HG03378 (cell line): ENCODE results near the gene SYNE1.
"Not testable (repeated sequence)": the region's sequence is repeated elsewhere in the genome, so short reads cannot be mapped to it uniquely, and the experiment has no call there.

ENCODE experiments used
- ATAC-seq: cut with Tn5 transposase; IDR thresholded peaks from one replicate; pipeline ENCODE4 v1.9.1; 2021; ENCODE audit warnings: mild to moderate bottlenecking, moderate library complexity; ENCODE audit not compliant: unreplicated experiment

Gene SYNE1

DNA sequence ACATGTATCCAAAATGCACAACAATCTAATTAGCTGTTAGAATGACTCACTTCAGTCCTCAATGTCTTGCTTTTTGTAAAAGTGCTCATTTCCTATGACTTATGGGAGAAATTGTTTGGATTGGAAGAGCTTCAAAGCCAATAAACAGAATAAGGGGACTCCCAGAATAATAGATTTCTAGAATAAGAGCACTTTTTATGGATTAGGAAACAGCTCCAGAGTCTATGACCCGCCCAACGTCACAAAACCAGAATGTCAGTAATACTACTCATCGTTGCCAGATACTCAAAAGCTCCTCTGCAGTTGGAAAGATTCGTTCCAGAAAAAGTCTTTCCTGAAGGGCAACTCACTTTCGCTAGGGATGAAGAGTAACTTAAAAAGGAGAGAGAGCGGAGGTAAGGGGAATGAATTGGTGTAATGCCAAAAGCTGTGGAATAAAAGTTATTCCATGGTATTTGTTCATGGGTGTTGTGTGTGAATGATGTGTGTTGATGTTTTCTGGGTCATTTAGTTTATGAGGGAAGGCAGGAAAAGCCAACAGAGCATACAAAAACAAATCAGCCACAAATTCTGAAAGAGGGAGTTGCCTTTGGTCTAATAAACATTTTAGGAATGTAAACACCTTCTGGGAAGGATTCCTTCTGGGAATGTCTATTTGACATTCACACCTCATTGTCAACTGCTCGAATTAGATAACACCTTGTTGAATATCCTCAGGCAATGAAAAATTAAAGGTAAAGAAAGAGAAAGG is 64.6 kb downstream of the SYNE1 start:
- no peak for ATAC-seq

DNA sequence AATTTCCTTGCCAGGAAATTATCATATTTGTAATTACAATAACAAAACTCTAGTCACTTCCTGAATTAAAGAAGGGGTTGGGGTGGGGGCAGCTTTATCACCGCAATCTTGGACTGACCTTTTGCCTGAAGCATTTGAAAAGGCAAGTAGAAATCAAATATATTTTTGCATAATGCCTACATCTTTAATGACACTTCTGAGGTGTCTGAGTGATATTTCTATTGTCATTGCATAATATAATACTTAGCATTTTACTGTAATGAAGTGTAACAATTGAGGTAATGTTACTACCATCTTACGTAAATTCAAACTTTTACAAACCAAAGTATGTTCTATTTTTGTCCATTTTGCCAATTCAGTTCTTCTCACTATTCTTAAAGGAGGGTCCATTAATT is 65.2 kb downstream of the SYNE1 start:
- no peak for ATAC-seq

DNA sequence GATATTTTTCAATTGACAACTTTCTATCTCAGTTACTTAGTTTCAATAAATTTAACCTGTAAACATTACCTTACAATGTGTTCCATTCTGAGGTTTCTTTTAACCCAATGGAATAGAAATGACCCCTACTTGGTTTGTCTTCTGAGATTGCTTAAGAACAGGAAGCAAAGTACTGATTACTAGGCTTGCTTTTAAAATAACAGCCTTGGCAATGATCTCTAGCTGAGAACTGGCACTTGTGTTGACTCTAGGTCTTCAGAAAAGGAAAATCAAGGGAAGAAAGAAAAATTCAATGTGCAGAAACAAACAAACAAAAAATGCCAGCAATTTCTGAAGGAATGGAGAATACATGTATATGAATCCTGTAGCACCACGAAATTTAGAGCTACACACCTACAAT is 66.1 kb downstream of the SYNE1 start:
- no peak for ATAC-seq

GRCh38 chr6:152566103-152566875 is 70.9 kb downstream of the SYNE1 start:
- no peak for ATAC-seq

GRCh38 chr6:152563177-152563576 is 74.0 kb downstream of the SYNE1 start:
- no peak for ATAC-seq

DNA sequence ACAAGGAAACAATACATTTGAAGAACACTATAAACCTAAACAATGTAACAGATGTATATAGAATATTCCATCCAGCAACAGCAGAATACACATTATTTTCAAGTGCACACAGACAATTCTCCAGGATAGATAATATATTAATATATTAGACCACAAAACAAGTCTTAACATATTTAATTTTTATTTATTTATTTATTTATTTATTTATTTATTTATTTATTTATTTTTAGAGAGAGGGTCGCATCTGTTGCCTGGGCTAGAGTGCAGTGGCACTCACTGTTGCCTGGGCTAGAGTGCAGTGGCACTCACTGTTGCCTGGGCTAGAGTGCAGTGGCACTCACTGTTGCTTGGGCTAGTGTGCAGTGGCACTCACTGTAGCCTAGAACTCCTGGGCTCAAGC is 78.4 kb downstream of the SYNE1 start:
- not testable (repeated sequence) for ATAC-seq

DNA sequence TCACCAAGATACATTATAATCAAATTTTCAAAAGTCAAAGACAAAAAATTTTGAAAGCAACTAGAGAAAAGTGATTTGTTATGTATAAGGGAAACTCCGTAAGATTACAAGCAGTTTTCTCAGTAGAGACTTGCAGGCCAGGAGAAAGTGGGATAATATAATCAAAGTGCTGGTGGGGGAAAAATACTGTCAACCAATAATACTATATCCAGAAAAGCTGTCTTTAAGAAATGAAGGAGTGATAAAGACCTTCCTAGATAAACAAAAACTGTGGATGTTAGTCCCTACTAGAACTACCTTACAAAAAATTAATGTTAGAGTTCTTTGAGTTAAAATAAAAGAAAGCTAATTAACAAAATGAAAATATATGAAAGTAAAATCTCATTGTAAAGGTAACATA is 79.7 kb downstream of the SYNE1 start:
- ATAC-seq, result no peak

- ATAC-seq, result no peak
Observed at GRCh38 chr6:152554851-152555250, 82.3 kb downstream of the SYNE1 start.

- peak; percentile 96 for ATAC-seq
Observed at GRCh38 chr6:152552616-152553209, 84.4 kb downstream of the SYNE1 start.

GRCh38 chr6:152543519-152543918 is 93.6 kb downstream of the SYNE1 start:
- ATAC-seq, result no peak

- ATAC-seq, result no peak
Observed at GRCh38 chr6:152540381-152540780, 96.8 kb downstream of the SYNE1 start.

GRCh38 chr6:152534541-152534940 is 102.6 kb downstream of the SYNE1 start:
- no peak for ATAC-seq

DNA sequence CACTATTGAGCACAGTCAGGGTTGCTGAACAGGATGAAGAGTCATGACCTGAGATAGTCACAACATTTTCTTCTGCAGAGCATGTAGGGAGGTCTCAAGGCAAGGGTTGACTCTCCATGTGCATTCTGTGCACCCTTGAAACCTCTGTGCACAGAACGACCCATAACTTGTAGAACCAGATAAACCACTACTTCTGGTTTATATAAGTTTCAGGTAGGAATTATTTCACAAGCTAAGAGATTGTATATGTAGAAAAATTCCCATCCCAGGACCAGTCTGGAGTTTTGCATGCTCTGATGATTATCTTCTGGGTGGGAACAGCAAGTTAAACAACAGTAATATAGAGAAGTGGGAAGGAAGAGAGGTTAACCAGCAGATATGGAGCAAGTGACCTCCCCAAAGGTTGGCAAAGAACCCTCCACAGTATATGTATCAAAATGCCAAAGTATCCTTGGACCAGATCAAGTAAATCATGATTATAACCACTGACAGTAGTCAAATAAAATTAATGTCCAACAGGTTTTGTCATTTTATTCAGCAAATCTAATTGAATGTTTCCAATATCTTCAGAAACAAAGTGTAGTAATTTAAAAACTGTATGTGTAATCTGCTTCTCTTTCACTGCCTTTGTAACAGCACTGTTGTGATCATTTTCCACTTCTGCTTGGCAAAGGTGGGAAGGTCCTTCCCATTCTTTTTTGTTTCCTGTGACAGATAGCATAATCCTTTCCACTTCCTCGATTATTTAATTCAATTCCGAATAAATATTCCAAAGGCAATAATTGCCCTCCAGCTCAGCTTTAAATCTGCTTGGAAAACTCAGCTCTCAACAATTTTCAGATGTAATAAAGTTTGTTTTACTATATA is 104.4 kb downstream of the SYNE1 start:
- no peak for ATAC-seq

GRCh38 chr6:152531659-152532058 is 105.5 kb downstream of the SYNE1 start:
- no peak for ATAC-seq

GRCh38 chr6:152529369-152529768 is 107.8 kb downstream of the SYNE1 start:
- ATAC-seq, result no peak

- ATAC-seq, result not testable (repeated sequence)
Observed at GRCh38 chr6:152514120-152514519, 123.0 kb downstream of the SYNE1 start.

DNA sequence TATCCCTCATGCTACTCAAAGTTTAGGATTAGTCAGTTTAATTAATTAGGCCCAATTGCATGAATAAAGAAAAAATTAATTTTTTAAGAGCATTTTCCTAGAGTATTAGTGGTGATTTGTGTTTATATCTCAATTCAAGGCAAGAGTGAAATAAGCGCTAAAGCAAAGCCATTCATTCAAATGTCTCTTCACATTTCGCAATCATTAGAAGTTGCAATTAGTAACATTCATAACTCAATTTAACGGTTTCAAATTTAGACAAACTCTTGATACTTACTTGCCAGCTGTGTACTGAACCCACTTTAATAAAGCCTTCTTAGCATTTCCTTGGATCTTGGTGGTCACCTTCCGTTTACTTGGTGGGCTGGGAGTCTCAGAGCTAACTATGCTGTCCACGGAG is 127.2 kb downstream of the SYNE1 start:
- ATAC-seq, result no peak

DNA sequence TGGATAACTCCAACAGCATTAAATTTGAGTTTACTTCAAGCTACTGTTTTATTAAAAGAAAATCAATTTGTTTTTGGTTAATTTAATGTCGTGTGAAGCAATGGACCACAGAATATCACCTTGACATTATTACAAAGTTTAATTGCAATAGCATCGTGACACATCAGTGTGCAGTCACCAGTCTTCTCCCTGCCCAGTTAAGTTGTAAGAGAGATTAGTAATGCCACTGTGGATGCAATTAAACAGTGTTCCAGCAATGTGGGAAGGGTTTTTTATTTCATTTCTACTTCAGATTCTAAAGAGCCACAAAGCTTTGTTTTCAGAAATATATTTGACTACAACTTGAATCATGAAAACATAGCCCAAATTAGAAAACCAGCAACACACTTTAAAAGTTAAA is 128.7 kb downstream of the SYNE1 start:
- ATAC-seq, result no peak

DNA sequence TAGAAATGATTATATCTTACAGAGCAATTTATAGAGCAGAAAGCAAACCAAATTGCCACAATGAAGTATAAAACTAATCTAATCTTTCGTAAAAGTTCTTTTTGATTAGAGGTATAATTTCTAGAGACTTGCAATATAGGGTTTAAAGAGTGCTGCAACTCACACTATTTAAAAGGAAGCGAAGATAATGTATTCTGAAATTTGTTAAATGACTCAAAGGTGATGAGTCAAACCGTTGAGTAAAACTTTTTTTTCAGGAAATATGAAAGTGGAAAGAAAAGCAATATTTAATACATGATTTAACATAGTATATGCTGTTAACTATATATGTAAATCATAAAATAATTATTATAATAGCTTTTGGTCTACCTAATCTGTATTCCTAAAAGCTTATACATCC is 133.6 kb downstream of the SYNE1 start:
- no peak for ATAC-seq

GRCh38 chr6:152502421-152503188 is 134.6 kb downstream of the SYNE1 start:
- ATAC-seq, result no peak
